ENCODE measurements around the gene PCDH9.

- TF ChIP-seq CTCF (conservative IDR thresholded peaks at IDR 0.05 in 1 of 2, IDR thresholded peaks at IDR 0.05 in 1 of 2; ENCODE audit: extremely low read depth in 1 of 2, insufficient read depth in 1 of 2, low read depth in 1 of 2, low read length in 2 of 2) (no peak), EZH2 (IDR thresholded peaks at IDR 0.05; ENCODE audit: borderline replicate concordance, low read length) (no peak)
Observed at GRCh38 chr13:66530686-66531085, 699.5 kb downstream of the PCDH9 start.

All from mammary epithelial cell (primary cell).